DOHH2 (cell line): ENCODE measurements around the gene PLXNB1.

Experiments
- CTCF ChIP-seq: fragments of 200-600 bp; sonication (generic); IDR thresholded peaks from one replicate; pipeline ENCODE4 v1.5.1; 2014; ENCODE audit warnings: antibody characterized with exemption, mild to moderate bottlenecking, low read depth, low read length; ENCODE audit not compliant: poor library complexity, severe bottlenecking
- EZH2phosphoT487 ChIP-seq: fragments of 200-600 bp; sonication (generic); IDR thresholded peaks from 2 replicates; pipeline ENCODE4 v1.6.1; 2017; ENCODE audit warnings: borderline replicate concordance, mild to moderate bottlenecking, antibody characterized with exemption, low read length, moderate library complexity, mixed read lengths

GRCh38 chr3:48420561-48420960, 9.3 kb downstream of the PLXNB1 start:
- no peak for TF ChIP-seq CTCF
- TF ChIP-seq EZH2phosphoT487: no peak
